Sigmoid colon (tissue), 7 donors: ENCODE measurements around the gene ELMO3. TPM values are rescaled to one million over a fixed set of nuclear protein-coding genes. Genes with fewer than 3 reads are reported as not detected.

ENCODE experiments used
- DNase-seq: peaks from one replicate; pipeline ENCODE4 v3.0.0-alpha.2; 2019
- H3K27ac ChIP-seq, 4 donors: fragments of 200-600 bp; sonication (generic); one replicate each; pipeline ENCODE4 v1.5.1; 2016 to 2019; ENCODE audit warnings: mild to moderate bottlenecking in 1 of 4
- H3K27me3 ChIP-seq, 3 donors: fragments of 200-600 bp; sonication (generic); one replicate each; pipeline ENCODE4 v1.5.1; 2019; ENCODE audit warnings: mild to moderate bottlenecking in 1 of 3
- H3K36me3 ChIP-seq, 4 donors: fragments of 200-600 bp; sonication (generic); one replicate each; pipeline ENCODE4 v1.5.1; 2016 to 2019
- H3K4me1 ChIP-seq, 4 donors: fragments of 200-600 bp; sonication (generic); one replicate each; pipeline ENCODE4 v1.5.1; 2017 to 2019
- H3K4me3 ChIP-seq, 4 donors: fragments of 200-600 bp; sonication (generic); one replicate each; pipeline ENCODE4 v1.5.1; 2017 to 2019; ENCODE audit warnings: mild to moderate bottlenecking in 2 of 4, moderate library complexity in 1 of 4
- H3K9me3 ChIP-seq, 4 donors: fragments of 200-600 bp in 3 of 4; sonication (generic) in 3 of 4; one replicate each; pipeline versions ENCODE4 v1.5.1 to v1.6.1; 2013 to 2019
- CTCF ChIP-seq, 4 experiments: fragments of 450-650 bp in 3 of 4; fragments of 200-600 bp in 1 of 4; IDR thresholded peaks; one replicate each; pipeline ENCODE4 v1.5.1; 2016 to 2019; ENCODE audit warnings: antibody characterized with exemption in 4 of 4, mild to moderate bottlenecking in 3 of 4, moderate library complexity in 2 of 4
- EP300 ChIP-seq, 4 donors: sonication (generic); formaldehyde crosslinking; IDR thresholded peaks; one replicate each; pipeline ENCODE4 v1.6.1; 2017; ENCODE audit warnings: antibody characterized with exemption in 4 of 4
- POLR2A ChIP-seq, 2 donors: fragments of 450-650 bp; IDR thresholded peaks; one replicate each; pipeline ENCODE4 v1.6.1; 2016; ENCODE audit warnings: antibody characterized with exemption in 2 of 2, mild to moderate bottlenecking in 2 of 2, moderate library complexity in 2 of 2
- POLR2AphosphoS5 ChIP-seq, 4 donors: sonication (generic); formaldehyde crosslinking; IDR thresholded peaks; one replicate each; pipeline ENCODE4 v1.6.1; 2017; ENCODE audit warnings: antibody characterized with exemption in 4 of 4
- WGBS, 2 donors: extraction: QIAGEN DNeasy Blood & Tissue Kit; methylation state at CpG; one replicate each; pipeline ENCODE4 v1.1.7; 2013; 5-methylcytosine and 5-hydroxymethylcytosine counted together
- intact Hi-C: fragments of 100-400 bp; cut with DNase I; formaldehyde crosslinking; loops from one replicate; pipeline ENCODE4 v1.15.1; 2023
- polyA plus RNA-seq, 3 donors: library from polyadenylated mRNA; stranded (reverse); fragments of 200-250 nt; gene quantifications; one replicate each; pipeline ENCODE4 v1.2.3, GENCODE V29; 2013
- total RNA-seq, 4 donors: library from RNA; depleted of rRNA; stranded (reverse); fragments of >200 nt; gene quantifications; one replicate each; pipeline ENCODE4 v1.1.0, GENCODE V29; 2016
- donor health status: healthy with polysubstance abuse.
- donor health status: Bipolar disorder and iron deficiency.
- donor health status: healthy.

ELMO3 gene
- total and polyA plus RNA-seq, 7 donors, result 0.14 to 41.8 (median 1.7) TPM

GRCh38 chr16:67248073-67248400 lies 49.1 kb downstream of the ELMO3 start:
- H3K27me3 ChIP-seq, result peaks cover 7 to 49% (median 29%) of the 10 kb centered on the region in 3 donors
- no peaks in the 10 kb centered on the region for H3K9me3 ChIP-seq
- TF ChIP-seq CTCF (IDR thresholded peaks at IDR 0.05), result no peak
- intact Hi-C loops, result loop anchor here (5.0 kb wide), 1 partner anchor 149 kb away; no protein-coding TSS in a partner anchor
- no peak for DNase-seq
- no peaks in the 10 kb centered on the region for H3K36me3 ChIP-seq
- 6 to 7% methylated on average over 7 of the region's 7 CpGs for WGBS, 2 donors
- peak overlapping the region in 2 of 4 donors; percentile 80 to 82 for H3K27ac ChIP-seq
- peak overlapping the region; percentile 26 to 87 (median 72) for H3K4me3 ChIP-seq
- H3K4me1 ChIP-seq, result peaks cover 0 to 54% (median 41%) of the 10 kb centered on the region in 4 donors

DNA sequence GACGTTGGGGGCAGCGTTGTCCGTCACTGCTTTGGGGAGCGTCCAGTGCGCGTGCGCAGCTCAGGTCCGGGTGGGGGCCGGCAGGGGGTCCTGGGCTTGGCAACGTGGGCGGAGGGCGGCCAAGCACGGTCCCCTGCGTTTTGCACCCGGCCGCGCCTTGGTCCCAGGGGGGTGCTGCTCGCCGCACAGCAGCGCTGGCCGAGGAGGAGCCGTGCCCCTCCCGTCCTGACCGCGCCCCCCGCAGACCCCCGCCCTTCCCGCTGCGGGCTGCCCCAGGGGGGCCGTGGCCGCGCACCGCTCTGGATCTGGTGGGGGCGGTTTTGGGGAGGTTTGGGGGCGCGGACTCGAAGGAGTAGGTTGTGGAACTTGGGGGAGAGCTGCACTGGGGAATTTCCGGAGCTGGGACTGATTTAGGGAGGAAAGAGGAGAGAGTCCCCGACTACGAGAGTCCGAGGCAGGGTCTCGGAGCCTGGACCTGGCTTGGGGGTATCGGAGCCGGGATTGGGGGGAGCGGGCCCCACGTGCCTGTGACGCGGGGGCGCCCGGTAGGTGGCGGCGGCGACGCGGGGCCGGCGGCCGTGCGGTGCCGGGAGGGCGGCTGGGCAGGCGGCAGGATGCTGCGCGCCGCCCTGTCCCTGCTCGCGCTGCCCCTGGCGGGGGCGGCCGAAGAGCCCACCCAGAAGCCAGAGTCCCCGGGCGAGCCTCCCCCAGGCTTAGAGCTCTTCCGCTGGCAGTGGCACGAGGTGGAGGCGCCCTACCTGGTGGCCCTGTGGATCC lies 49.7 kb downstream of the ELMO3 start, which contains the start of gene SLC9A5:
TSS of gene SLC9A5 (plus strand) at position 579 of the 777 bp plus-strand sequence. CDS start at position 615, 36 bp downstream.
- DNase-seq, result peak; percentile 75
- Histone ChIP-seq H3K27me3 (peaks cover 7 to 52% (median 29%) of the 10 kb centered on the region in 3 donors), H3K4me3 (peak within 1 kb of the TSS; percentile 26 to 87 (median 72)), H3K36me3 (no peaks in the 10 kb centered on the region), H3K27ac (peak within 1 kb of the TSS; percentile 80 to 89 (median 83)), H3K9me3 (no peaks in the 10 kb centered on the region), H3K4me1 (peaks cover 0 to 52% (median 39%) of the 10 kb centered on the region in 4 donors)
- TF ChIP-seq POLR2AphosphoS5 (IDR thresholded peaks at IDR 0.05) (no peak), EP300 (IDR thresholded peaks at IDR 0.05) (no peak), POLR2A (IDR thresholded peaks at IDR 0.05) (no peak), CTCF (IDR thresholded peaks at IDR 0.05) (no peak)
- intact Hi-C loops, result loop anchor here (5.0 kb wide), 1 partner anchor 149 kb away; no protein-coding TSS in a partner anchor
- WGBS, 2 donors, result 1% methylated on average over 75 of the region's 75 CpGs

DNA sequence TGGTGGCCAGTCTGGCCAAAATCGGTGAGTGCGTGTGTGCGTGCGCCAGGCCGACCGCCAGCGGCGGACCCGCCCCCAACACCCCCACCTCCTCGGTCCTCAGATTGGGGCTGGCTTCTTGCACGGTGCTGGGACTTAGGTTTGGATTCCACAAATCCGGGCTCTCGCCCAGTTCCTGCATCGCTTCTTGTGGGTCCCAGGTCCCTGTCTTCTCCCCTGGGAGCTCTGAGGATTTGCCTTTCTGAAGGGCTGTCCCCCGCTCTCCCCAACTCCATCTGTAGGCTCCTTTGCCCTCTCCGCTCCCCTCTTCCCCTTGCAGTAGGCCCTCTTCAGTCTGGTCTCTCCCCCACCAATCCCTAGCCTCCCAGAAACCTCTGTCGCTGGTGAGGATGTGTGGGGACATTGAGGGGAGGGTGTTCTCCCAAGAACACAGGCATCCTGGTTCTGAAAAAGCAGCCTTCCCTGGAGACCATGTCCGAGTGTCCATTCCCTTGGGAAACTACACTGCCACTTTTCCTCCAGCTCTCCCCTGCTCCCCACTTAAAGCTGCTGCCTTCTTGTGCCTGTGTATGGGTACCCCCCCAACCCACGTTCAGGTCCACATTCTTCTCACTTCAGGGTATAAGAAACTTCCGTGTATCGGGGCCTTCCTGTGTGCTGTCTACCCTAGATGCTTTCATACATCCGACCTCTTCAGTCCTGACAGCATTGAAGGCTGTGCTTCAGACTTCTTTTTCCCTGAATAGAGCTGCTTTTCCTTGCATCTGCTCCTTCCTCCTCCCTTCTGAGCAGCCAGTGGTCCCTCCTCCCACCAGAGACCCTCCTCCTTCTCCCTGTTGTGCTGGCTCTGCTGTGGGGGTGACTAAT lies 50.5 kb downstream of the ELMO3 start:
- TF ChIP-seq CTCF (IDR thresholded peaks at IDR 0.05), result no peak
- TF ChIP-seq POLR2AphosphoS5 (IDR thresholded peaks at IDR 0.05), result no peak
- no peak for TF ChIP-seq POLR2A (IDR thresholded peaks at IDR 0.05)
- no peak for TF ChIP-seq EP300 (IDR thresholded peaks at IDR 0.05)
- no peaks in the 10 kb centered on the region for H3K9me3 ChIP-seq
- H3K27me3 ChIP-seq, result peaks cover 12 to 58% (median 33%) of the 10 kb centered on the region in 3 donors
- WGBS, 2 donors, result 21 to 29% methylated on average over 22 of the region's 22 CpGs
- no peaks in the 10 kb centered on the region for H3K36me3 ChIP-seq
- intact Hi-C loops, result loop anchor here (5.0 kb wide), 1 partner anchor 148 kb away; no protein-coding TSS in a partner anchor
- DNase-seq, result peak; percentile 66
- peak overlapping the region in 3 of 4 donors; percentile 38 to 87 (median 62) for H3K4me3 ChIP-seq
- peaks cover 0 to 44% (median 37%) of the 10 kb centered on the region in 4 donors for H3K4me1 ChIP-seq
- no peak overlapping the region for H3K27ac ChIP-seq

GRCh38 chr16:67250045-67250327 lies 51.1 kb downstream of the ELMO3 start:
- H3K36me3 ChIP-seq, result no peaks in the 10 kb centered on the region
- TF ChIP-seq EP300 (IDR thresholded peaks at IDR 0.05), result no peak
- TF ChIP-seq POLR2AphosphoS5 (IDR thresholded peaks at IDR 0.05), result no peak
- no peak for TF ChIP-seq CTCF (IDR thresholded peaks at IDR 0.05)
- no peak for TF ChIP-seq POLR2A (IDR thresholded peaks at IDR 0.05)
- H3K9me3 ChIP-seq, result no peaks in the 10 kb centered on the region
- intact Hi-C loops, result no loop called here
- peak; percentile 43 for DNase-seq
- 84 to 85% methylated on average over 4 of the region's 4 CpGs for WGBS, 2 donors
- peaks cover 0 to 38% (median 34%) of the 10 kb centered on the region in 4 donors for H3K4me1 ChIP-seq
- H3K4me3 ChIP-seq, result no peak overlapping the region
- H3K27ac ChIP-seq, result no peak overlapping the region
- peaks cover 12 to 62% (median 38%) of the 10 kb centered on the region in 3 donors for H3K27me3 ChIP-seq
